SK-N-SH treated with all-trans-retinoic acid at 6 μM for 48 hours (cell line): ENCODE results near the gene PSEN2.

ENCODE experiments used
- ATAC-seq: fragments of 200-7000 bp; cut with Tn5 transposase; 3 replicates; pipeline ENCODE4 v1.9.1; 2020; ENCODE audit warnings: mild to moderate bottlenecking, moderate library complexity
- ARNTL ChIP-seq: fragments of 450-650 bp; formaldehyde crosslinking; IDR thresholded peaks from 2 replicates; pipeline ENCODE4 v1.5.0; 2020; ENCODE audit warnings: low read depth, mild to moderate bottlenecking, moderate library complexity, borderline replicate concordance
- BACH2 ChIP-seq: fragments of 250-450 bp; sonication (Bioruptor Pico); IDR thresholded peaks from 2 replicates; pipeline ENCODE4 v1.9.0; 2021; ENCODE audit warnings: mild to moderate bottlenecking, borderline replicate concordance
- CSDC2 ChIP-seq: fragments of 250-450 bp; sonication (Bioruptor Pico); IDR thresholded peaks from 2 replicates; pipeline ENCODE4 v1.5.0; 2020; ENCODE audit warnings: mild to moderate bottlenecking, moderate library complexity
- CSRNP3 ChIP-seq: fragments of 250-450 bp; sonication (Bioruptor Pico); IDR thresholded peaks from 2 replicates; pipeline ENCODE4 v1.5.1; 2021; ENCODE audit warnings: mild to moderate bottlenecking, moderate library complexity
- ESRRG ChIP-seq: fragments of 250-450 bp; sonication (Bioruptor Pico); IDR thresholded peaks from 2 replicates; pipeline ENCODE4 v1.6.1; 2021; ENCODE audit warnings: mild to moderate bottlenecking
- GLIS3 ChIP-seq: fragments of 250-450 bp; sonication (Bioruptor Pico); IDR thresholded peaks from 2 replicates; pipeline ENCODE4 v1.5.0; 2020; ENCODE audit warnings: mild to moderate bottlenecking, moderate library complexity
- ISL1 ChIP-seq: fragments of 250-450 bp; sonication (Bioruptor Pico); IDR thresholded peaks from 2 replicates; pipeline ENCODE4 v2.1.2; 2022; ENCODE audit warnings: mild to moderate bottlenecking, moderate library complexity
- OSR1 ChIP-seq: fragments of 250-450 bp; sonication (Bioruptor Pico); IDR thresholded peaks from 2 replicates; pipeline ENCODE4 v1.8.0; 2022; ENCODE audit warnings: moderate library complexity, mild to moderate bottlenecking, inconsistent platforms
- PPARA ChIP-seq: fragments of 250-450 bp; sonication (Bioruptor Pico); IDR thresholded peaks from 2 replicates; pipeline ENCODE4 v1.5.0; 2020; ENCODE audit warnings: mild to moderate bottlenecking, borderline replicate concordance
- RARB ChIP-seq: fragments of 250-450 bp; sonication (Bioruptor Pico); IDR thresholded peaks from 2 replicates; pipeline ENCODE4 v1.8.0; 2021; ENCODE audit warnings: mild to moderate bottlenecking, moderate library complexity
- SNAI2 ChIP-seq: fragments of 250-450 bp; sonication (Bioruptor Pico); IDR thresholded peaks from 2 replicates; pipeline ENCODE4 v1.5.0; 2020; ENCODE audit warnings: mild to moderate bottlenecking, moderate library complexity
- TCF4 ChIP-seq: fragments of 250-450 bp; sonication (Bioruptor Pico); IDR thresholded peaks from 2 replicates; pipeline ENCODE4 v1.8.0; 2021; ENCODE audit warnings: mild to moderate bottlenecking, moderate library complexity, borderline replicate concordance
- TOX ChIP-seq: fragments of 250-450 bp; sonication (Bioruptor Pico); IDR thresholded peaks from 2 replicates; pipeline ENCODE4 v1.8.0; 2021; ENCODE audit warnings: mild to moderate bottlenecking, moderate library complexity, borderline replicate concordance
- ZC3H10 ChIP-seq: fragments of 250-450 bp; sonication (Bioruptor Pico); IDR thresholded peaks from 2 replicates; pipeline ENCODE4 v1.5.1; 2021; ENCODE audit warnings: mild to moderate bottlenecking, moderate library complexity
- ZFP3 ChIP-seq: fragments of 250-450 bp; sonication (Bioruptor Pico); IDR thresholded peaks from 2 replicates; pipeline ENCODE4 v1.5.0; 2020; ENCODE audit warnings: mild to moderate bottlenecking, moderate library complexity
- ZNF70 ChIP-seq: fragments of 450-650 bp; formaldehyde crosslinking; IDR thresholded peaks from 2 replicates; pipeline ENCODE4 v1.5.0; 2020; ENCODE audit warnings: mild to moderate bottlenecking, moderate library complexity
- ZNF8 ChIP-seq: fragments of 450-650 bp; formaldehyde crosslinking; IDR thresholded peaks from 2 replicates; pipeline ENCODE4 v1.5.0; 2020; ENCODE audit warnings: mild to moderate bottlenecking, moderate library complexity
- TF ChIP-seq, protein P1 (sequence below): fragments of 250-450 bp; sonication (Bioruptor Pico); IDR thresholded peaks from 2 replicates; pipeline ENCODE4 v1.8.0; 2020; ENCODE audit warnings: mild to moderate bottlenecking, moderate library complexity, borderline replicate concordance
- TF ChIP-seq, protein P2 (sequence below): fragments of 250-450 bp; sonication (Bioruptor Pico); IDR thresholded peaks from 2 replicates; pipeline ENCODE4 v1.5.0; 2020; ENCODE audit warnings: mild to moderate bottlenecking, moderate library complexity
- TF ChIP-seq, protein P3 (sequence below): fragments of 250-450 bp; sonication (Bioruptor Pico); IDR thresholded peaks from 2 replicates; pipeline ENCODE4 v1.5.1; 2020; ENCODE audit warnings: low read depth, mild to moderate bottlenecking, moderate library complexity
- TF ChIP-seq, protein P4 (sequence below): fragments of 250-450 bp; sonication (Bioruptor Pico); IDR thresholded peaks from 2 replicates; pipeline ENCODE4 v1.8.0; 2021; ENCODE audit warnings: low read depth, mild to moderate bottlenecking, moderate library complexity, borderline replicate concordance

Gene PSEN2

GRCh38 chr1:226891846-226892523 lies 21.6 kb downstream of the PSEN2 start:
- ATAC-seq: peak; percentile 25; the same call in 2 of the 3 replicates
- TF ChIP-seq BACH2 (CRISPR knock-in tag): no peak
- no peak for TF ChIP-seq OSR1 (CRISPR knock-in tag)
- no peak for TF ChIP-seq ZNF8
- TF ChIP-seq CSRNP3 (CRISPR knock-in tag): no peak
- no peak for TF ChIP-seq ZNF70 (CRISPR knock-in tag)
- no peak for TF ChIP-seq ZC3H10 (CRISPR knock-in tag)
- no peak for TF ChIP-seq TCF4 (CRISPR knock-in tag)
- TF ChIP-seq, protein P1, sequence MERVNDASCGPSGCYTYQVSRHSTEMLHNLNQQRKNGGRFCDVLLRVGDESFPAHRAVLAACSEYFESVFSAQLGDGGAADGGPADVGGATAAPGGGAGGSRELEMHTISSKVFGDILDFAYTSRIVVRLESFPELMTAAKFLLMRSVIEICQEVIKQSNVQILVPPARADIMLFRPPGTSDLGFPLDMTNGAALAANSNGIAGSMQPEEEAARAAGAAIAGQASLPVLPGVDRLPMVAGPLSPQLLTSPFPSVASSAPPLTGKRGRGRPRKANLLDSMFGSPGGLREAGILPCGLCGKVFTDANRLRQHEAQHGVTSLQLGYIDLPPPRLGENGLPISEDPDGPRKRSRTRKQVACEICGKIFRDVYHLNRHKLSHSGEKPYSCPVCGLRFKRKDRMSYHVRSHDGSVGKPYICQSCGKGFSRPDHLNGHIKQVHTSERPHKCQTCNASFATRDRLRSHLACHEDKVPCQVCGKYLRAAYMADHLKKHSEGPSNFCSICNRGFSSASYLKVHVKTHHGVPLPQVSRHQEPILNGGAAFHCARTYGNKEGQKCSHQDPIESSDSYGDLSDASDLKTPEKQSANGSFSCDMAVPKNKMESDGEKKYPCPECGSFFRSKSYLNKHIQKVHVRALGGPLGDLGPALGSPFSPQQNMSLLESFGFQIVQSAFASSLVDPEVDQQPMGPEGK (CRISPR knock-in tag): no peak
- no peak for TF ChIP-seq PPARA (CRISPR knock-in tag)
- TF ChIP-seq ZFP3 (CRISPR knock-in tag): no peak
- TF ChIP-seq ARNTL: no peak
- TF ChIP-seq, protein P2, sequence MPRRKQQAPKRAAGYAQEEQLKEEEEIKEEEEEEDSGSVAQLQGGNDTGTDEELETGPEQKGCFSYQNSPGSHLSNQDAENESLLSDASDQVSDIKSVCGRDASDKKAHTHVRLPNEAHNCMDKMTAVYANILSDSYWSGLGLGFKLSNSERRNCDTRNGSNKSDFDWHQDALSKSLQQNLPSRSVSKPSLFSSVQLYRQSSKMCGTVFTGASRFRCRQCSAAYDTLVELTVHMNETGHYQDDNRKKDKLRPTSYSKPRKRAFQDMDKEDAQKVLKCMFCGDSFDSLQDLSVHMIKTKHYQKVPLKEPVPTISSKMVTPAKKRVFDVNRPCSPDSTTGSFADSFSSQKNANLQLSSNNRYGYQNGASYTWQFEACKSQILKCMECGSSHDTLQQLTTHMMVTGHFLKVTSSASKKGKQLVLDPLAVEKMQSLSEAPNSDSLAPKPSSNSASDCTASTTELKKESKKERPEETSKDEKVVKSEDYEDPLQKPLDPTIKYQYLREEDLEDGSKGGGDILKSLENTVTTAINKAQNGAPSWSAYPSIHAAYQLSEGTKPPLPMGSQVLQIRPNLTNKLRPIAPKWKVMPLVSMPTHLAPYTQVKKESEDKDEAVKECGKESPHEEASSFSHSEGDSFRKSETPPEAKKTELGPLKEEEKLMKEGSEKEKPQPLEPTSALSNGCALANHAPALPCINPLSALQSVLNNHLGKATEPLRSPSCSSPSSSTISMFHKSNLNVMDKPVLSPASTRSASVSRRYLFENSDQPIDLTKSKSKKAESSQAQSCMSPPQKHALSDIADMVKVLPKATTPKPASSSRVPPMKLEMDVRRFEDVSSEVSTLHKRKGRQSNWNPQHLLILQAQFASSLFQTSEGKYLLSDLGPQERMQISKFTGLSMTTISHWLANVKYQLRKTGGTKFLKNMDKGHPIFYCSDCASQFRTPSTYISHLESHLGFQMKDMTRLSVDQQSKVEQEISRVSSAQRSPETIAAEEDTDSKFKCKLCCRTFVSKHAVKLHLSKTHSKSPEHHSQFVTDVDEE (CRISPR knock-in tag): no peak
- no peak for TF ChIP-seq TOX (CRISPR knock-in tag)

- TF ChIP-seq ESRRG (CRISPR knock-in tag) (no peak), ARNTL (no peak), TOX (CRISPR knock-in tag) (no peak), ZNF70 (CRISPR knock-in tag) (no peak)
- TF ChIP-seq, protein P3, sequence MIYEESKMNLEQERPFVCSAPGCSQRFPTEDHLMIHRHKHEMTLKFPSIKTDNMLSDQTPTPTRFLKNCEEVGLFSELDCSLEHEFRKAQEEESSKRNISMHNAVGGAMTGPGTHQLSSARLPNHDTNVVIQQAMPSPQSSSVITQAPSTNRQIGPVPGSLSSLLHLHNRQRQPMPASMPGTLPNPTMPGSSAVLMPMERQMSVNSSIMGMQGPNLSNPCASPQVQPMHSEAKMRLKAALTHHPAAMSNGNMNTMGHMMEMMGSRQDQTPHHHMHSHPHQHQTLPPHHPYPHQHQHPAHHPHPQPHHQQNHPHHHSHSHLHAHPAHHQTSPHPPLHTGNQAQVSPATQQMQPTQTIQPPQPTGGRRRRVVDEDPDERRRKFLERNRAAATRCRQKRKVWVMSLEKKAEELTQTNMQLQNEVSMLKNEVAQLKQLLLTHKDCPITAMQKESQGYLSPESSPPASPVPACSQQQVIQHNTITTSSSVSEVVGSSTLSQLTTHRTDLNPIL: no peak
- ATAC-seq: no peak
These were observed 22.1 kb downstream of the PSEN2 start for GRCh38 chr1:226892524-226892875.

DNA sequence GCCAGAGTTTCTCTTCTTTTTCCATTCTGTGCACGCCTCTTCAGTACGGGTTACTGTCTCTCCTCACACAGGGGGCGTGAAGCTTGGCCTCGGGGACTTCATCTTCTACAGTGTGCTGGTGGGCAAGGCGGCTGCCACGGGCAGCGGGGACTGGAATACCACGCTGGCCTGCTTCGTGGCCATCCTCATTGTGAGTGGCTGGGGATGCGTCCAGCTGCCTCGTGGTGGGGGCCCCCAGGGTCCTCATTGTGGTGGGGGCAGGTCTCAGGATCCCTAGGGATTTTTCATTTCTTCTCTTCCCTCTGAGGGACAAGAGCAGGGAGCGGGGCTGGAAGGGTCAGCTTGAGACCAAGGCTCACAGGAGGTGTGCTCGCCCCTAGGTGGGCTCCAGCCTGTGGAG lies 23.5 kb downstream of the PSEN2 start:
- TF ChIP-seq ARNTL: no peak
- TF ChIP-seq RARB (CRISPR knock-in tag): no peak
- TF ChIP-seq ZC3H10 (CRISPR knock-in tag): no peak
- no peak for TF ChIP-seq GLIS3 (CRISPR knock-in tag)
- TF ChIP-seq TCF4 (CRISPR knock-in tag): no peak
- no peak for TF ChIP-seq SNAI2 (CRISPR knock-in tag)
- TF ChIP-seq, protein P3: no peak
- TF ChIP-seq BACH2 (CRISPR knock-in tag): no peak
- no peak for TF ChIP-seq CSDC2 (CRISPR knock-in tag)
- TF ChIP-seq ZNF70 (CRISPR knock-in tag): no peak
- TF ChIP-seq, protein P4, sequence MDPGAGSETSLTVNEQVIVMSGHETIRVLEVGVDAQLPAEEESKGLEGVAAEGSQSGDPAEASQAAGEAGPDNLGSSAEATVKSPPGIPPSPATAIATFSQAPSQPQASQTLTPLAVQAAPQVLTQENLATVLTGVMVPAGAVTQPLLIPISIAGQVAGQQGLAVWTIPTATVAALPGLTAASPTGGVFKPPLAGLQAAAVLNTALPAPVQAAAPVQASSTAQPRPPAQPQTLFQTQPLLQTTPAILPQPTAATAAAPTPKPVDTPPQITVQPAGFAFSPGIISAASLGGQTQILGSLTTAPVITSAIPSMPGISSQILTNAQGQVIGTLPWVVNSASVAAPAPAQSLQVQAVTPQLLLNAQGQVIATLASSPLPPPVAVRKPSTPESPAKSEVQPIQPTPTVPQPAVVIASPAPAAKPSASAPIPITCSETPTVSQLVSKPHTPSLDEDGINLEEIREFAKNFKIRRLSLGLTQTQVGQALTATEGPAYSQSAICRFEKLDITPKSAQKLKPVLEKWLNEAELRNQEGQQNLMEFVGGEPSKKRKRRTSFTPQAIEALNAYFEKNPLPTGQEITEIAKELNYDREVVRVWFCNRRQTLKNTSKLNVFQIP (CRISPR knock-in tag): no peak
- TF ChIP-seq ISL1 (CRISPR knock-in tag): no peak
- TF ChIP-seq ESRRG (CRISPR knock-in tag): no peak
- no peak for ATAC-seq
